ENCODE results near the gene MMP7. TPM values are rescaled to one million over a fixed set of nuclear protein-coding genes. Genes with fewer than 3 reads are reported as not detected.

The MMP7 gene
- total RNA-seq, 6 experiments from 2014 or later = 0.37 to 2.9 (median 1.1) TPM

- WGBS (ENCODE audit: insufficient coverage, low coverage, low lambda C conversion rate, missing lambda C conversion rate) = 71% methylated on average over 2 of the region's 2 CpGs
- Histone ChIP-seq H3K4me1 (no peaks in the 10 kb centered on the region), H3K9me3 (no peaks in the 10 kb centered on the region), H3K27ac (no peak overlapping the region), H3K4me3 (no peak overlapping the region), H3K27me3 (no peaks in the 10 kb centered on the region), H3K36me3 (no peaks in the 10 kb centered on the region)
- TF ChIP-seq, protein P1, sequence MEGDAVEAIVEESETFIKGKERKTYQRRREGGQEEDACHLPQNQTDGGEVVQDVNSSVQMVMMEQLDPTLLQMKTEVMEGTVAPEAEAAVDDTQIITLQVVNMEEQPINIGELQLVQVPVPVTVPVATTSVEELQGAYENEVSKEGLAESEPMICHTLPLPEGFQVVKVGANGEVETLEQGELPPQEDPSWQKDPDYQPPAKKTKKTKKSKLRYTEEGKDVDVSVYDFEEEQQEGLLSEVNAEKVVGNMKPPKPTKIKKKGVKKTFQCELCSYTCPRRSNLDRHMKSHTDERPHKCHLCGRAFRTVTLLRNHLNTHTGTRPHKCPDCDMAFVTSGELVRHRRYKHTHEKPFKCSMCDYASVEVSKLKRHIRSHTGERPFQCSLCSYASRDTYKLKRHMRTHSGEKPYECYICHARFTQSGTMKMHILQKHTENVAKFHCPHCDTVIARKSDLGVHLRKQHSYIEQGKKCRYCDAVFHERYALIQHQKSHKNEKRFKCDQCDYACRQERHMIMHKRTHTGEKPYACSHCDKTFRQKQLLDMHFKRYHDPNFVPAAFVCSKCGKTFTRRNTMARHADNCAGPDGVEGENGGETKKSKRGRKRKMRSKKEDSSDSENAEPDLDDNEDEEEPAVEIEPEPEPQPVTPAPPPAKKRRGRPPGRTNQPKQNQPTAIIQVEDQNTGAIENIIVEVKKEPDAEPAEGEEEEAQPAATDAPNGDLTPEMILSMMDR (IDR thresholded peaks at IDR 0.05) = no peak
- no peak for TF ChIP-seq POLR2A (IDR thresholded peaks at IDR 0.05)
- DNase-seq = no peak
- ATAC-seq = no peak
- intact Hi-C loops (cut with DNase I) = no loop called here
Measured at GRCh38 chr11:102500829-102501228, 29.7 kb downstream of the MMP7 start.

DNA sequence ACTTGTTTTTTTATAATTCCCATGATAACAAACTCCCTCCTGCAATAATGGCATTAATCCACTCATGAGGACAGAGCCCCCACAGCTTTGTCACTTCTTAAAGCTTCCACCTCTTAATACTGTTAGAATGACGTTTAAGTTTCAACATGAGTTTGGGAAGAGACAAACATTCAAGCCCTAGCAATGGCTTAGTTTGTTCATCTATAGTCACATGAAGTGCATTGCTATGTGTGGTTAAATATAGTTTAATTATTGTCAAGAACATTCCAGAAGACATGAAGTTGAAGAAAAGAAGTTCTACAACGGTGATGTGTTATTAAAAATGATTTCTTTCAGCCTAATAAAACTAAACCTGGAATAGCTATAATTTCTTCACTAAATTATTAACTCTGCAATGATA, 30.6 kb downstream of the MMP7 start:
- no peak overlapping the region for H3K4me3 ChIP-seq
- TF ChIP-seq, protein P1 (IDR thresholded peaks at IDR 0.05) = no peak
- H3K27me3 ChIP-seq = no peaks in the 10 kb centered on the region
- H3K9me3 ChIP-seq = no peaks in the 10 kb centered on the region
- H3K36me3 ChIP-seq = no peaks in the 10 kb centered on the region
- peaks cover 0 to 5% (median 2%) of the 10 kb centered on the region in 4 donors for H3K4me1 ChIP-seq
- 42% methylated on average over 2 of the region's 2 CpGs for WGBS (ENCODE audit: insufficient coverage, low coverage, low lambda C conversion rate, missing lambda C conversion rate)
- DNase-seq (no peak), ATAC-seq (no peak)
- intact Hi-C loops (cut with DNase I) = loop anchor here in 1 of 2 donors (5.0 kb wide), 1 partner anchor 108 kb away; no protein-coding TSS in a partner anchor
- H3K27ac ChIP-seq = no peak overlapping the region

DNA sequence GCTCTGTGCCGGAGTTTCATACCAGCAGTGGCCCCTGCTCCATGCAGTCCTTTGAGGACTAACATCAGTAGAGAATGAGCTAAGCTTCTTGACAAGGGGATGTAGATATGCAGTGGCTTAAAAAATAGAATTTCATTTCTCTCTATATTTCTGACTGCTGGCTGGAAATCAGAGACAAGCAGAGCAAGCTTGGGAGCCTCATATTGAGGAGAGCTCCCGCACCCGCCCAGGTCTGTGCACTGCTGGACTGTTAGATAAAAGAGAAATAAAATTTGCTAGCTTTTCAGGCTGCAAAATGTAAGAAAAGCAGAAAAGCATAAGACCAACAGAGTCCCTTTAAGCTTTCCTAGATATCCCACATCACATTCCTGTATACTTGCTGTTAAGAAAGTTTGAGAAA, 31.4 kb downstream of the MMP7 start:
- TF ChIP-seq, protein P1 (IDR thresholded peaks at IDR 0.05) = no peak
- no peak for TF ChIP-seq POLR2A (IDR thresholded peaks at IDR 0.05)
- intact Hi-C loops (cut with DNase I) = loop anchor here in 1 of 2 donors (5.0 kb wide), 1 partner anchor 107 kb away; no protein-coding TSS in a partner anchor

DNA sequence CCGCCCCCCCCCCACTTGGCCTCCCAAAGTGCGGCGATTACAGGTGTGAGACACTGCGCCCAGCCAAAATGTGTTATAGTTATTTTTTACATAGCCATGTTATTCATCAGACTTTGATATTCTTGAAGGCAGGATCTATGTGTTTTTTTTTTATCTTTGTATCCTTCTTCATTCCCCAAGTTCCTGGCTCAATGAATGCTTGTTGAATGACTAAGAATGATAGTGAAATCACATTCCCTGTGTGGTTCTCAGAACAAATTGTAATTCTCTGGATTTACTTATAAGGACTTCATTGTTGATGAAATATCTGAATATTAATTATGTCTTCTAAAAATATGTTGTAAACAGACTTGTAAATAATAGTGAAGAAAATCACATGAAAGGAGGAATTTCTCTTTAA, 33.5 kb downstream of the MMP7 start:
- H3K36me3 ChIP-seq = no peaks in the 10 kb centered on the region
- ATAC-seq (no peak), DNase-seq (no peak)
- H3K4me3 ChIP-seq = no peak overlapping the region
- WGBS (ENCODE audit: insufficient coverage, low coverage, low lambda C conversion rate, missing lambda C conversion rate) = 93% methylated on average over 3 of the region's 4 CpGs
- no peaks in the 10 kb centered on the region for H3K27me3 ChIP-seq
- H3K27ac ChIP-seq = no peak overlapping the region
- intact Hi-C loops (cut with DNase I) = loop anchor here in 1 of 2 donors (5.0 kb wide), 1 partner anchor 105 kb away; no protein-coding TSS in a partner anchor
- no peaks in the 10 kb centered on the region for H3K9me3 ChIP-seq
- TF ChIP-seq, protein P1 (IDR thresholded peaks at IDR 0.05) = no peak
- no peak for TF ChIP-seq POLR2A (IDR thresholded peaks at IDR 0.05)
- H3K4me1 ChIP-seq = peaks cover 0 to 14% (median 6%) of the 10 kb centered on the region in 4 donors

More for the DNA sequence above, 31.4 kb downstream of the MMP7 start:
- H3K9me3 ChIP-seq = no peaks in the 10 kb centered on the region
- no peaks in the 10 kb centered on the region for H3K36me3 ChIP-seq
- H3K27me3 ChIP-seq = no peaks in the 10 kb centered on the region
- 85% methylated on average over 3 of the region's 3 CpGs for WGBS (ENCODE audit: insufficient coverage, low coverage, low lambda C conversion rate, missing lambda C conversion rate)
- H3K4me3 ChIP-seq = no peak overlapping the region
- ATAC-seq (no peak), DNase-seq (no peak)
- peaks cover 0 to 12% (median 5%) of the 10 kb centered on the region in 4 donors for H3K4me1 ChIP-seq
- no peak overlapping the region for H3K27ac ChIP-seq

Measured in right lobe of liver (tissue), 6 donors.